ENCODE data around the gene TEAD3.

The TEAD3 gene

GRCh38 chr6:35474131-35474941 lies 22.5 kb downstream of the TEAD3 start:
- no peak for TF ChIP-seq YY1 (IDR thresholded peaks at IDR 0.05; ENCODE audit: low read depth)
- TF ChIP-seq MAX (IDR thresholded peaks at IDR 0.05): no peak
- TF ChIP-seq RAD21 (IDR thresholded peaks at IDR 0.05; ENCODE audit: low read depth): no peak
- TF ChIP-seq REST (IDR thresholded peaks at IDR 0.05; ENCODE audit: low read depth): no peak
- TF ChIP-seq EP300 (IDR thresholded peaks at IDR 0.05; ENCODE audit: borderline replicate concordance): no peak
- TF ChIP-seq TAF1 (IDR thresholded peaks at IDR 0.05; ENCODE audit: low read depth): no peak
- no peak for TF ChIP-seq FOXM1 (IDR thresholded peaks at IDR 0.05; ENCODE audit: borderline replicate concordance, low read depth)
- TF ChIP-seq TCF12 (IDR thresholded peaks at IDR 0.05; ENCODE audit: low read depth): no peak
- TF ChIP-seq CEBPB (IDR thresholded peaks at IDR 0.05): no peak
- TF ChIP-seq NFIC (IDR thresholded peaks at IDR 0.05): no peak
- TF ChIP-seq CREB1 (IDR thresholded peaks at IDR 0.05; ENCODE audit: low read depth): no peak

GRCh38 chr6:35473850-35474130 lies 23.1 kb downstream of the TEAD3 start:
- no peak for TF ChIP-seq NFIC (IDR thresholded peaks at IDR 0.05)
- no peak for TF ChIP-seq CREB1 (IDR thresholded peaks at IDR 0.05; ENCODE audit: low read depth)
- TF ChIP-seq EGR1 (IDR thresholded peaks at IDR 0.05): no peak

- TF ChIP-seq CEBPB (IDR thresholded peaks at IDR 0.05): no peak
- TF ChIP-seq MAX (IDR thresholded peaks at IDR 0.05): no peak
- no peak for TF ChIP-seq TCF12 (IDR thresholded peaks at IDR 0.05; ENCODE audit: low read depth)
- no peak for TF ChIP-seq ZBTB7A (IDR thresholded peaks at IDR 0.05; ENCODE audit: low read depth)
- no peak for TF ChIP-seq TAF1 (IDR thresholded peaks at IDR 0.05; ENCODE audit: low read depth)
- TF ChIP-seq EP300 (IDR thresholded peaks at IDR 0.05; ENCODE audit: borderline replicate concordance): no peak
- TF ChIP-seq EGR1 (IDR thresholded peaks at IDR 0.05): no peak
- no peak for TF ChIP-seq RAD21 (IDR thresholded peaks at IDR 0.05; ENCODE audit: low read depth)
- TF ChIP-seq REST (IDR thresholded peaks at IDR 0.05; ENCODE audit: low read depth): no peak
- TF ChIP-seq YY1 (IDR thresholded peaks at IDR 0.05; ENCODE audit: low read depth): no peak
- TF ChIP-seq CREB1 (IDR thresholded peaks at IDR 0.05; ENCODE audit: low read depth): no peak
- TF ChIP-seq NFIC (IDR thresholded peaks at IDR 0.05): no peak
- TF ChIP-seq TEAD4 (IDR thresholded peaks at IDR 0.05): no peak
- TF ChIP-seq USF1 (IDR thresholded peaks at IDR 0.05): no peak
- no peak for TF ChIP-seq FOXM1 (IDR thresholded peaks at IDR 0.05; ENCODE audit: borderline replicate concordance, low read depth)
Measured at GRCh38 chr6:35473075-35473849, 23.6 kb downstream of the TEAD3 start.

- TF ChIP-seq USF1 (IDR thresholded peaks at IDR 0.05) (no peak), CEBPB (IDR thresholded peaks at IDR 0.05) (no peak)
Measured at GRCh38 chr6:35471836-35472345, 25.0 kb downstream of the TEAD3 start.

- TF ChIP-seq TAF1 (IDR thresholded peaks at IDR 0.05; ENCODE audit: low read depth): no peak
- no peak for TF ChIP-seq FOXM1 (IDR thresholded peaks at IDR 0.05; ENCODE audit: borderline replicate concordance, low read depth)
- no peak for TF ChIP-seq EGR1 (IDR thresholded peaks at IDR 0.05)
- no peak for TF ChIP-seq NFIC (IDR thresholded peaks at IDR 0.05)
- no peak for TF ChIP-seq TEAD4 (IDR thresholded peaks at IDR 0.05)
- no peak for TF ChIP-seq YY1 (IDR thresholded peaks at IDR 0.05; ENCODE audit: low read depth)
- no peak for TF ChIP-seq TCF12 (IDR thresholded peaks at IDR 0.05; ENCODE audit: low read depth)
- no peak for TF ChIP-seq USF1 (IDR thresholded peaks at IDR 0.05)
- no peak for TF ChIP-seq REST (IDR thresholded peaks at IDR 0.05; ENCODE audit: low read depth)
- TF ChIP-seq EP300 (IDR thresholded peaks at IDR 0.05; ENCODE audit: borderline replicate concordance): no peak
- no peak for TF ChIP-seq CEBPB (IDR thresholded peaks at IDR 0.05)
- no peak for TF ChIP-seq RAD21 (IDR thresholded peaks at IDR 0.05; ENCODE audit: low read depth)
- no peak for TF ChIP-seq MAX (IDR thresholded peaks at IDR 0.05)
- TF ChIP-seq CREB1 (IDR thresholded peaks at IDR 0.05; ENCODE audit: low read depth): no peak
- TF ChIP-seq ZBTB7A (IDR thresholded peaks at IDR 0.05; ENCODE audit: low read depth): no peak
Measured at GRCh38 chr6:35470663-35471120, 26.2 kb downstream of the TEAD3 start.
